KOPT-K1 (cell line): ENCODE data around the gene EGFL7.
"Not testable (repeated sequence)": the region's sequence is repeated elsewhere in the genome, so short reads cannot be mapped to it uniquely, and the experiment has no call there.

Experiments used
- H3K27ac ChIP-seq: fragments of 200-600 bp; sonication (generic); 2 replicates; pipeline ENCODE4 v1.5.1; 2016; ENCODE audit warnings: antibody characterized with exemption, mild to moderate bottlenecking, low read depth, low read length; ENCODE audit not compliant: poor library complexity, severe bottlenecking
- H3K36me3 ChIP-seq: fragments of 200-600 bp; sonication (generic); 2 replicates; pipeline ENCODE4 v1.5.1; 2017; ENCODE audit warnings: antibody characterized with exemption, mild to moderate bottlenecking, low read length, moderate library complexity; ENCODE audit not compliant: insufficient read depth
- H3K9me3 ChIP-seq: fragments of 200-600 bp; sonication (generic); 2 replicates; pipeline ENCODE4 v1.5.1; 2017; ENCODE audit warnings: antibody characterized with exemption, low read length, mild to moderate bottlenecking; ENCODE audit not compliant: insufficient read depth, poor library complexity, severe bottlenecking

Gene EGFL7

DNA sequence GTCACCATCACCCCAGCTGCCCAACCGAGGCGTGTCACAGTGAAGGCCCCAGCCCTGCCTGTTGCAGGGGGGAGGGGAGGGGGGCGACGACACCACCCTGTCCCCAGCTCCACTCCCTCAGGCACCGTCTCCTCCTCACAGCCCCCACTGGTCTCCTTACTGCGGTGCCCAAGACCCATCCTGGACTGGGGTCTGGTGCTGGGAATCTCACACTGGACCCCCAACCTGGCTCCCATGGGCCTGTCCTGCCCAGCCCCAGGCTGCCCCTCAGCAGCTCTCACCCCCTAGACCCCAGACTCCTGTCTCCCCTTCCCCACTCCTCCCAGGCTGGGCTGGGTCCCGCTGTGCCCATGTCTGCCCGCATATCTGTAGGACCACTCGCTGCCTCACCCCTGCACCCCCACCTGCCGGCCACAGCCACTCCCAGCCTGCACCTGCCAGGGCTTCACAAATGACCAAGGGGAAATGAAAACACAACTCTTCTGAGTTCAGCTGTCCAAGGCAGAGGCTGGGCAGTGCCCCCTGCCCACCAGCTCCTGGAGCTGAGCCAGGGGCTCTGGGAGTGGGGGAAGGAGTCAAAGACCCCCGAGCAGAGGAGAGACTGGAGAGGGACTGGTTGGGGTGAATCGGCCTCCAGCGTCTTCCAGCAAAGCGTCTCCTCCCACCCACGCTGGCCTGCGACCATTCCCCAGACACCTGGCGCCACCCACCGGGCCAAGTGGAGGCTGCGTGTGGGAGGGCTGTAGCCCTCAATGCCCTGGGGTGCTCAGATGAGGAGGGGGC, 32.6 kb upstream of the EGFL7 start:
- Histone ChIP-seq H3K36me3 (no peaks in the 10 kb centered on the region), H3K27ac (peak overlapping the region; percentile 64), H3K9me3 (no peaks in the 10 kb centered on the region)

DNA sequence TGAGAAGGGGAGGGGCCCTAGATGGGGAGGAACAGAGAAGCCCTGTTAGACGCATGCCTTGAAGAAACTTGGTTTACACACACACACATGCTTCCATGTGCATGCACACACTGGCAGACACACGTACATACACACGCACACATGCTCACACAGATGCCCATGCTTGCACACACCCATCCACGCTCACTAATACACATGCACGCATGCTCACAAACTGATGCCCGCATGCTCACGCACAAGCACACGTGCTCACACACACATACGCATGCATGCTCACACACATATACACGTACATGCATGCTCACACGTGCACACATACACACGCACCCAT, 32.1 kb upstream of the EGFL7 start:
- Histone ChIP-seq H3K27ac (peak overlapping the region; percentile 64), H3K9me3 (no peaks in the 10 kb centered on the region), H3K36me3 (no peaks in the 10 kb centered on the region)

DNA sequence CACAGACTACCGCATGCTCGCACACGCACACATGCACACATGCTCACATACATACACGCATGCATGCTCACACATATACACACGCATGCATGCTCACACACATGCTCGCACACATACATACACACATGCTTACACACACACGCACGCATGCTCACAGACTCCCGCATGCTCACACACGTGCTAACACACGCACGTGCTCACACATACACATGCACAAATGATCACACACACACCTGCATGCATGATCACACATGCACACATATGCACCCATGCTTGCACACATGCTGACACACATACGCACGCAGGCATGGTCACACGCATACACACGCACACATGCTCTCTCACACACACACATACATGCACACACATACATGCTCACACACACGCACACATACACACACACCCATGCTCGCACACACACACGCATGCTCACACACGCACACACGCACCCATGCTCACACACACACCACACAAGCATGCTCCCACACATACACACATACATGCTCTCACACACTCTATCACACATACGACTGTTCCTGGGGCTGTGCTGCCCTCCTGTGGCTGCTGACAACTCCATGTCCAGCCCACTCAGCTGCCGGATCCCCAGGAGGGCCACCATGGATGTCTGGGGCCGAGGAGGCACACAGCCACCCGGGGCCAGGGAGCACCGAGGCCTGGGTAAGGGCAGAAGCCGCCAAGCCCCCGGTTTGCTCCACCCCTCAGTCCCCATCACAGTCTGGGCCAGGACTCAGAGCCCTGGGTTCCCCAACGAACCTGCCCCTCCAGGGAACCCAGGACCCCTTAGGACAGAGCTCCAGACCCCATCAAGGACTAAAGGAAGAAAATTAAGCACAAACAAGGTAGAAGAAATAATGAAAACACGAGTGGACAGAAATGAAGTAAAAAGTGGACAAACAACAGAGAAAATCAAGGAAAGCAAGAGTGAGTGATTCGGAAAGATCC, 31.4 kb upstream of the EGFL7 start:
- Histone ChIP-seq H3K9me3 (no peaks in the 10 kb centered on the region), H3K36me3 (no peaks in the 10 kb centered on the region), H3K27ac (no peak overlapping the region)

DNA sequence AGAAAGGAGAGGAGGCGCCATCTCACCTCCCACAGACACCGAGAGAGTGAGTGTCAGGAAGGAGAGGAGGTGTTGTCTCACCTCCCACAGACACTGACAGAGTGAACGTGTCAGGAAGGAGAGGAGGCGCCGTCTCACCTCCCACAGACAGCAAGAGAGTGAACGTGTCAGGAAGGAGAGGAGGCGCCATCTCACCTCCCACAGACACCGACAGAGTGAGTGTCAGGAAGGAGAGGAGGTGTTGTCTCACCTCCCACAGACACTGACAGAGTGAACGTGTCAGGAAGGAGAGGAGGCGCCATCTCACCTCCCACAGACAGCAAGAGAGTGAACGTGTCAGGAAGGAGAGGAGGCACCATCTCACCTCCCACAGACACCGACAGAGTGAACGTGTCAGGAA, 30.6 kb upstream of the EGFL7 start:
- not testable (repeated sequence) for H3K36me3 ChIP-seq, H3K27ac ChIP-seq, H3K9me3 ChIP-seq

DNA sequence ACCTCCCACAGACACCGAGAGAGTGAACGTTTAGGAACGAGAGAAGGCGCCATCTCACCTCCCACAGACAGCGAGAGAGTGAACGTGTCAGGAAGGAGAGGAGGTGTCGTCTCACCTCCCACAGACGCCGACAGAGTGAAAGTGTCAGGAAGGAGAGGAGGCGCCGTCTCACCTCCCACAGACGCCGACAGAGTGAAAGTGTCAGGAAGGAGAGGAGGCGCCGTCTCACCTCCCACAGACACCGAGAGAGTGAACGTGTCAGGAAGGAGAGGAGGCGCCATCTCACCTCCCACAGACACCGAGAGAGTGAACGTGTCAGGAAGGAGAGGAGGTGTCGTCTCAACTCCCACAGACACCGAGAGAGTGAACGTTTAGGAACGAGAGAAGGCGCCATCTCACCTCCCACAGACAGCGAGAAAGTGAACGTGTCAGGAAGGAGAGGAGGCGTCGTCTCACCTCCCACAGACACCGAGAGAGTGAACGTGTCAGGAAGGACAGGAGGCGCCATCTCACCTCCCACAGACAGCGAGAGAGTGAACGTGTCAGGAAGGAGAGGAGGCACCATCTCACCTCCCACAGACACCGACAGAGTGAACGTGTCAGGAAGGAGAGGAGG, 30.1 kb upstream of the EGFL7 start:
- not testable (repeated sequence) for H3K27ac ChIP-seq, H3K36me3 ChIP-seq, H3K9me3 ChIP-seq

DNA sequence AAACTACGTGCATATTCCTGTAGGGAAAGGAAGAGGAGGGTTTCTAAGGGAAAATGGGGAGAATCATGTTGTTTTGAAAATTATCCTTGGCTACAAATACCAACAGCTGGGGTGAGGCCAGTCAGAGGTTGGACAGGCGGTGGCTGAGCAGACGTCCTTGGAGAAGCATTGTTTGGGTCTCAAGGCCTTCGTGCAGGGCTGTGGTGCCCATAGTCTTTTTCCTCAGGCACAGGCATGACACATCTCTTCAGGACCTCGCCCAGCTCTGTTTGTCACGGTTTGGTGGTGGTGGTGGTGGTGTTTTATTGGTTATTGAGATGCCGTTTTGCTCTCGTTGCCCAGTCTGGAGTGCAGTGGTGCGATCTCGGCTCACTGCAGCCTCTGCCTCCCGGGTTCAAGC, 27.8 kb upstream of the EGFL7 start:
- H3K9me3 ChIP-seq: no peaks in the 10 kb centered on the region
- no peak overlapping the region for H3K27ac ChIP-seq
- no peaks in the 10 kb centered on the region for H3K36me3 ChIP-seq

DNA sequence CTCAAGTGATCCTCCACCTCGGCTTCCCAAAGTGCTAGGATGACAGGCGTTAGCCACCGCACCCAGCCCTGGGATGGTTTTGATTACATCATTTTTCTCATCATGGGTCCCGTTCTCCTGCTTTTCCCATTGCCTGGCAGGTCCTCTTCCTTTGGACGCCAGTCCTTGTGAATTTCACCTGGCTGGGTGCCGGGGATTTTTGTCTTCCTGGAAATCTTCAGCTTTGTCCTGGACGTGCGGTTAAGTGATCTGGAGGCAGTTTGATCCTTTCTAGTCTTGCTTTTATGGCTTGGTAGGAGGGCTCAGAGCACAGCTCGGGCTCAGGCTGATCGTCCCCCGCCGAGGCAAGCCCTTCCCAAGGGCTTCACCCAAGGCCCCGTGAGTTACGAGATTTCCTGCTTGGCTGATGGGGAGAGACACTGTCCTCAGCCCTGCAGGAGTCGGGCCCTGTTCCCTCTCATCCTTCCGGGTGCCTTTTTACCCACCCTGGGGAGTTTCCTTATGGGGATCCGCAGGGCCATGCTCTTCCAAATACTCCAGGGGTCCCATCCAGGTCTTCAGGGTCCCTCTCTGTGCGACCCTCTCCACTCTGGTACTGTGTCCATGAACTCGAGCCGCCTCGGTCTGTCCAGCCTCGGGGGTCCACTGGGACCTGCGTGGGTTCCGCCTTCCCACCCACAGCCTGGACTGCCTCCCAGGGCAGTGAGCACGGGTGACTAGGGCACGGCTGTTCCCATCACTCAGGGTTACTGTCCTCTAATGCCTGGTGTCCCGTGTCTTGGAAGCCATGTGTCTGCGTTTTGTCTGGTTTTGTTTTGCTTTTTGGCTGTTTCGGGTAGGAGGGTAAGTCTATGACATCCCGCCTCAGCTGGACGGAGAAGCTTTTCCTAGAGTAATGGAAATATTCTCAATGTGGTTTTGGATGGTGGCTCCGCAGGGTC, 22.3 kb upstream of the EGFL7 start:
- Histone ChIP-seq H3K9me3 (no peaks in the 10 kb centered on the region), H3K36me3 (no peaks in the 10 kb centered on the region), H3K27ac (no peak overlapping the region)

DNA sequence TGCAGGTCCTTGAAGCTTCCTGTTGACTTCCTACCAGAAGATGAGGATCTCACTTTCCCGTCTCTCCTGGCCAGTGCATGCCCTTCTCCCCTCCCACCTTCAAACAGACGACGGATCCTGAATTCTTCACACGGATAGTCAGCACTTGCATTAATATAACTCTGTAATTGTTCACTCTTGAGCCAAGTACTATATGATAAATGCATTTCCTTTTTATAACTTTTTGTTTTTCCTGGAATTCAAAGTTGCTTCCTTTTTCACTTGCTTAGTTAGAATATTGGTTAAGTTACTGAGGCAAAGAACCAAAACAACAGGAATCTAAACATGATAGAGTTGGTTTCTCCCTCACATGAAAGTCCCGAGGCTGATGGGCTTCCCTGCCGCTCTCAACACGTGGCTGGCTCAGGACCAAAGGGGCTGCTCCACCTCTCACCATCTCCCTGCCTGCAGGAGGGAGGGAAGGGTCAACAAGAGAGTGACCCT, 20.2 kb upstream of the EGFL7 start:
- Histone ChIP-seq H3K36me3 (no peaks in the 10 kb centered on the region), H3K27ac (no peak overlapping the region), H3K9me3 (no peaks in the 10 kb centered on the region)

DNA sequence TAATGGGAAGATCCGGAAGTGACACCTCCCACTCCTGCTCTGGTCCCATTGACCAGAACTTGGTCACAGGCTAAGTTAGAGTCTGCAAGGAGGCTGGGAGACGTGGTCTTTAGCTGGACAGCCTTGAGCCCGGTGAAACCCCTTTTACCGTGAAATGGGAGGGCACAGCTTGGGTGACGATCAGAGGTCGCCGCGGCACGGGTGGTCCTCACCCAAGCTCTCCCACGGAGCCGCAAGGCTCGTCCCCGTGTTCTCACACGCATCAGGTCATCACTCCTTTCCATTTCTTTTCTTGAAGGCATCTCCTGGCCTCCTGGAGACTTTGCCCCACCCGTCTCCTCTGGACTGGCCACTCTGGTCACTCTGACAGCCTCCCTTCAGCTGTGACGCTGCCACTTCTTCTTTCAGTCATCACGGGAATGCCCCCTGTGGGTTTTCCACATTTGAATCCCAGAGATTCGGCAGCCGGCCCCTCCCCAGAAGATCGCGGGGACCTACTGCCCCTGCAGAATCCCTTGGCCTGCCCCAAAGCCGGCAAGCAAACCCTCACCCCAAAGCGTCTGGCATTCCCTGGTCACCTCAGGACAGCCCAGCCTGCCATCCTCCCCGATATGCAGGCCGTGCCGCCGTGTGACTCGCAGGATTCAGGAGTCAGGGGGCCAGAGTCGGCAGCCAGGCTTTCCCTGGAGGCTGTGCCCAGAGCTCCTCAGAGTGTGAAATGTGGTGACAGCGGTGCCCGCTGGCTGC, 18.9 kb upstream of the EGFL7 start:
- Histone ChIP-seq H3K9me3 (no peaks in the 10 kb centered on the region), H3K27ac (no peak overlapping the region), H3K36me3 (no peaks in the 10 kb centered on the region)

DNA sequence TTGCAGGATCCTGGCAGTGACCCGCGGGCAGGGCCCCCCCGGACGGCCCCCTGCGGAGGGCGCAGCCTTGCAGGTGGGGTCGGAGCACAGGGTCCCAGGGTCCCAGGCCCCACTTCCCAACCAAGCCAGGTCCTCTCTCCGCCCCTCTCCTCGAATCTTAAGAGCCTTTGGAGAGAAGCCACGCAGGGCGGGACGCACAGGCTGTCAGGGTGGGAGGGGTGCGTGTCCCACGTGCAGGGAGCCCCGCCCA, 18.4 kb upstream of the EGFL7 start:
- no peaks in the 10 kb centered on the region for H3K36me3 ChIP-seq
- no peak overlapping the region for H3K27ac ChIP-seq
- H3K9me3 ChIP-seq: no peaks in the 10 kb centered on the region

DNA sequence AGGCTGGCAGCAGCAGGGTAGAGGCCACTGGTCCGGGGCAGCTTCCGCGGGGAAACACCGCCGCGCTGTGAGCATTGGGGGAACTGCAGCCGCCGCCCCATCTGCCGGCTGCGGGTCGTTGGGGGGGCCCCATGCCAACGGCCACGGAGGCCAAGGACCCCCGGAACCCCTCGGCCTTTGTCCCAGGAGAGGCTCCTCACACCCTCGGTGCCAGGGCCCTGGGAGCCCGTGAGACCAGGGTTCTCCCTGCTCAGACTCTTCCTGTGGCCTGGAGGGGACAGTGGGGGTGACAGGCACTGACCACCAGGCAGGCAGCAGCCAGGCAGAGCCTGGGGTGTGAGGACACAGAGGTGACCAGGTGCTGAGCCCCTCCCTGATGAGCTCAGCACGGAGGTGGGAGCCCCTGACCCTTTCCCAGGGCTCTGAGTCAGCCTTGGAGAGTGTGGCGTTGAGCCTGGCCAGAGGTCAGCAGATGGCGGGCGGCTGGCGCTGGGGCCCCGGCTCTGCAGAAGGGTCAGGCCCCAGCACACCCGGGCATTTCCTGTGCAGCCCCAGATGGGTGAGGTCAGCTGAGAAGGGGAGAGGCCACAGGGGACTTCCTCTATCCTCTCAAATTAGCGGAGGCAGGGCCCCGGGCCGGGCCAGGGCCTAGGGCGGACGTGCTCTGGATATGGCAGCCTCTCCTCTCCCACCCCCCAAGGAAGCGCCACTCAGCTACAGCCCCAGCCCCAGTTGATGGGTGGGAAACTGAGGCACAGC, 17.9 kb upstream of the EGFL7 start:
- Histone ChIP-seq H3K36me3 (no peaks in the 10 kb centered on the region), H3K27ac (no peak overlapping the region), H3K9me3 (no peaks in the 10 kb centered on the region)

DNA sequence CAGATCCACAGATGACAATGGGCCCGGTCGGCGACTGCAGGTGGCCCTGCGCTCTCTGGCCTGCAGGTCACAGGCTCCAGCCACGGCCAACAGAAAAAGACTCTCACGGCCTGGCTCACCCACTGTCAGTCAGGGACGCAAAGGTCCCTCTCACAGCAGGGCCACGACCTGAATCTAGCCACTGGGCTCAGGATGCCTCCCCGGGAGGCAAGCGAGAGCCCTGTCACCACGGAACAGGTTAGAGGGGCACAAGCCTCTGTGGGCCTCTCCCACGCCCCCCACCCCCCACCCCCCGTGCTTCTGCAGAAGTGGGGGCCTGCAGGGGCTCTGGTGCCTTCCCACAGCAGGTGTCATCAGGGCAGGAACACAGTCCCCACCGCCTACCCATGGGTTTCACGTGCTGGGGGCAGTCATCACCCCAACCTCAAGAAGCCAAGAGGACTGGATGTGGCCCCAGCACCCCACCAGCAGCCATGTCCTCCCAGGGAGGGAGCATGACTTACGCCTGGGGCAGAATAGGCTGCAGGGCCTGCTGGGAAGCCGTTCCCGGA, 17.3 kb upstream of the EGFL7 start:
- no peaks in the 10 kb centered on the region for H3K36me3 ChIP-seq
- no peak overlapping the region for H3K27ac ChIP-seq
- no peaks in the 10 kb centered on the region for H3K9me3 ChIP-seq

DNA sequence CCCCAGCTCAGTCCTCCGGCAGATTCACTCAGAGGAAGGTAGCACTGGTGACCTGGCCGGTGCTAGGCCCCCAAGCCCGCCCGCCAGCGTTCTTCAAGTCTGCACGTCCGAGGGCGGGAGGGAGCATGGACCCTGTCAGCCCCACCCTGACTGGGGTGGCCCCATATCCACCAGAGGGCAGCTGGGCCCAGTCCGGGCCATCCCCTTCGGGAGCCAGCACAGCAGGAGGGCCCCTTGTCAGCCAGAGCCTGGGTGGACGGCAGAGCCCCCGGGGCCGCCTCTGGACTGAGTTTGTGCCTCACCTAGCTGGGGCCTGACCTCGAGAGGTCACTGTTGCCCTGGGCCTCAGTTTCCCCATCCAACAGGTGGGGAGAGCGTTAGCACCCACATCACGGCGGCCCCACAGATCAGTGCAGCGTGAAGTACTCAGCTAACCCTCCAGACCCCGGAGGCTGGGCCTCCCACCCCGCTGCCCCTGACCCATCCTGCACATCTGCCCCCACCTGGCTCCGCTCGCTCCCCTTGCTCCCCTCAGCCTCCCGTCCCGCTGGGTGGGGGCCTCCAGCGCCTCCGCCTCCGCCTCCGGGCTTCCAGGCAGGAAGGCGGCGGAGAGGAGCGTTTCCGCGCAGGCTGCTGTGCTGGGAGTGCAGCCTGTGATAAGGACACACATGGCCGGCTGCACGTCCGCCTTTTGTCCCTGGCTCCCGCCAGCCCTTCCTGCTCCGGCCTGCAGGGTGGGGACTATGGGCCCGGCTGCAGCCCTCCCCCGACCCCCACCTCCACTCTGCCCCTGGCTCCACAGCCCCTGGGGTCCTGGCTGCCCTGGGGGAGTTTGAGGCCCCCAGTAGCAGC, 16.6 kb upstream of the EGFL7 start:
- Histone ChIP-seq H3K27ac (no peak overlapping the region), H3K36me3 (no peaks in the 10 kb centered on the region), H3K9me3 (no peaks in the 10 kb centered on the region)
